Left lung (tissue), 10 donors: ENCODE results near the gene PCDH7. TPM values are rescaled to one million over a fixed set of nuclear protein-coding genes. Genes with fewer than 3 reads are reported as not detected.

Experiments used
- ATAC-seq: fragments of 200-7000 bp; cut with Tn5 transposase; one replicate; pipeline ENCODE4 v1.9.1; 2020; ENCODE audit warnings: moderate library complexity
- DNase-seq, 4 donors: peaks; one replicate each; pipeline ENCODE4 v3.0.0-alpha.2; 2013 to 2020
- H3K27ac ChIP-seq, 2 donors: fragments of 200-600 bp; sonication (generic) in 1 of 2; one replicate each; pipeline versions ENCODE4 v1.5.0 to v1.8.0; 2020 to 2021
- H3K27me3 ChIP-seq, 2 donors: fragments of 200-600 bp; sonication (generic) in 1 of 2; one replicate each; pipeline versions ENCODE4 v1.5.0 to v1.8.0; 2020 to 2021
- H3K36me3 ChIP-seq, 2 donors: fragments of 200-600 bp; sonication (generic) in 1 of 2; one replicate each; pipeline versions ENCODE4 v1.5.0 to v1.8.0; 2020 to 2021
- H3K4me1 ChIP-seq, 2 donors: fragments of 200-600 bp; one replicate each; pipeline ENCODE4 v1.8.0; 2021
- H3K4me3 ChIP-seq, 2 donors: fragments of 200-600 bp; sonication (generic) in 1 of 2; one replicate each; pipeline versions ENCODE4 v1.5.0 to v1.8.0; 2020 to 2021; ENCODE audit warnings: mild to moderate bottlenecking in 1 of 2
- H3K9me3 ChIP-seq, 2 donors: fragments of 200-600 bp; sonication (generic) in 1 of 2; one replicate each; pipeline versions ENCODE4 v1.5.0 to v1.8.0; 2020 to 2021
- intact Hi-C, 2 donors: fragments of 100-400 bp; cut with DNase I; formaldehyde crosslinking; loops; one replicate each; pipeline versions ENCODE4 v1.11.2 to v1.14.2; 2022
- polyA plus RNA-seq, 6 donors: library from polyadenylated mRNA; unstranded; fragments of 120-200 nt; gene quantifications; one replicate each; pipeline ENCODE4 v1.2.1, GENCODE V29; 2013; ENCODE audit not compliant: insufficient read length in 6 of 6
- total RNA-seq, 2 donors: library from RNA; stranded (reverse); fragmentation: NEBNext Ultra II Directional; extraction: Animal tissue kit (Norgen Biotek cat#: 25700); gene quantifications; one replicate each; pipeline ENCODE4 v1.2.1, GENCODE V29; 2021
- TF ChIP-seq, protein P1 (sequence below), 2 donors: fragments of 200-600 bp; sonication (generic) in 1 of 2; IDR thresholded peaks; one replicate each; pipeline versions ENCODE4 v1.5.0 to v1.8.0; 2021; ENCODE audit warnings: antibody characterized with exemption in 2 of 2
- donor health status: DM: no; HTN: yes; CAD: no.
- donor health status: DM: no; HTN: no; CAD: no.

The PCDH7 gene
- total and polyA plus RNA-seq, 8 donors: 6.8 to 53.9 (median 35.7) TPM

DNA sequence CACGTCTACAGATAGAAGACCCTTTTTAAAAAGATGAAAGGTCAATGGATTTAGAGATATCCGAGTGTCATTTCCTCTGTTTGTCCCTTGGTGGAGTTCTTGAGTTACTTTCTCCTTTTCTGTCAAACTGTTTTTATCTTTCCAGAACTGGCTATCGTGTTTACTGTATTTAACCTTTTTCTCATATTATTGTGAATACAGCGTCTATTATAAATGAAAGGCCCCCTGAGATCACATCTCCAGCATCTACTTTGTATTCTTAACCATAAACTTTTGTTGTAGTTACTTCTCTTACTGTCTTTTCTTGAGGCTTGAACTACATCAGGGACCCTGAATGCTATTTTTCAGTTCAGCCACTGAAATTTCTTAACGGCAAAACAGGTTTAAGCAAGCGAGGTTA, 4.0 kb upstream of the PCDH7 start:
- no peak overlapping the region for H3K27ac ChIP-seq
- peaks cover 23 to 50% of the 10 kb centered on the region in 2 donors for H3K27me3 ChIP-seq
- ATAC-seq (no peak), DNase-seq (peak in 1 of 4 donors; percentile 51)
- peaks cover 5 to 30% of the 10 kb centered on the region in 2 donors for H3K4me1 ChIP-seq
- intact Hi-C loops: no loop called here
- H3K9me3 ChIP-seq: no peaks in the 10 kb centered on the region
- H3K36me3 ChIP-seq: no peaks in the 10 kb centered on the region
- TF ChIP-seq, protein P1, sequence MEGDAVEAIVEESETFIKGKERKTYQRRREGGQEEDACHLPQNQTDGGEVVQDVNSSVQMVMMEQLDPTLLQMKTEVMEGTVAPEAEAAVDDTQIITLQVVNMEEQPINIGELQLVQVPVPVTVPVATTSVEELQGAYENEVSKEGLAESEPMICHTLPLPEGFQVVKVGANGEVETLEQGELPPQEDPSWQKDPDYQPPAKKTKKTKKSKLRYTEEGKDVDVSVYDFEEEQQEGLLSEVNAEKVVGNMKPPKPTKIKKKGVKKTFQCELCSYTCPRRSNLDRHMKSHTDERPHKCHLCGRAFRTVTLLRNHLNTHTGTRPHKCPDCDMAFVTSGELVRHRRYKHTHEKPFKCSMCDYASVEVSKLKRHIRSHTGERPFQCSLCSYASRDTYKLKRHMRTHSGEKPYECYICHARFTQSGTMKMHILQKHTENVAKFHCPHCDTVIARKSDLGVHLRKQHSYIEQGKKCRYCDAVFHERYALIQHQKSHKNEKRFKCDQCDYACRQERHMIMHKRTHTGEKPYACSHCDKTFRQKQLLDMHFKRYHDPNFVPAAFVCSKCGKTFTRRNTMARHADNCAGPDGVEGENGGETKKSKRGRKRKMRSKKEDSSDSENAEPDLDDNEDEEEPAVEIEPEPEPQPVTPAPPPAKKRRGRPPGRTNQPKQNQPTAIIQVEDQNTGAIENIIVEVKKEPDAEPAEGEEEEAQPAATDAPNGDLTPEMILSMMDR (IDR thresholded peaks at IDR 0.05): no peak
- no peak overlapping the region for H3K4me3 ChIP-seq

DNA sequence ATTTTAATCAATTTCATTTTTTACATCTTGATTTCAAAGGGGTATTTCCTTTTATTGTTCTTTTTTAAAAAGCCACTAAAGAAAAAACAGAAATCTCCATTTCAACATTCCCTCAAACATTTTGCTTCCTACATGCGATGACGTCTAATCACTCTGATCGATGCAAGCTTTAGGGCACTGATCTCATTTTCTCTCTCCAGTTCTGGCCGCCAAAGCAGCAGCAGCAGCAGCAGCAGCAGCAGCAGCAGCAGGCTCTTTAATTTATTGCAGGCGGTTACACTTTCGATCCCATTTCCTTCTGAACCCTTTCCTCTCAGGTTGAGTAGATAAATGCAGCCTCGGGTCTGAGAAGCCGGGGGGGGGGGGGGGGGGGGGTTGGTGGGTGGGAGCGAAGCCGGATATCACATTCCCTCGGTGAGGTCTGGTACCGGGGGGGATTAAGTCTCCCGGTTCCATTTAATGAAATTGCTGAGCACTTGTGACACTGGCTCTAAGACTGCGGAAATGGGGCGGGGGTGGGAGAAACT, 3.4 kb upstream of the PCDH7 start:
- intact Hi-C loops: no loop called here
- no peak for ATAC-seq

DNA sequence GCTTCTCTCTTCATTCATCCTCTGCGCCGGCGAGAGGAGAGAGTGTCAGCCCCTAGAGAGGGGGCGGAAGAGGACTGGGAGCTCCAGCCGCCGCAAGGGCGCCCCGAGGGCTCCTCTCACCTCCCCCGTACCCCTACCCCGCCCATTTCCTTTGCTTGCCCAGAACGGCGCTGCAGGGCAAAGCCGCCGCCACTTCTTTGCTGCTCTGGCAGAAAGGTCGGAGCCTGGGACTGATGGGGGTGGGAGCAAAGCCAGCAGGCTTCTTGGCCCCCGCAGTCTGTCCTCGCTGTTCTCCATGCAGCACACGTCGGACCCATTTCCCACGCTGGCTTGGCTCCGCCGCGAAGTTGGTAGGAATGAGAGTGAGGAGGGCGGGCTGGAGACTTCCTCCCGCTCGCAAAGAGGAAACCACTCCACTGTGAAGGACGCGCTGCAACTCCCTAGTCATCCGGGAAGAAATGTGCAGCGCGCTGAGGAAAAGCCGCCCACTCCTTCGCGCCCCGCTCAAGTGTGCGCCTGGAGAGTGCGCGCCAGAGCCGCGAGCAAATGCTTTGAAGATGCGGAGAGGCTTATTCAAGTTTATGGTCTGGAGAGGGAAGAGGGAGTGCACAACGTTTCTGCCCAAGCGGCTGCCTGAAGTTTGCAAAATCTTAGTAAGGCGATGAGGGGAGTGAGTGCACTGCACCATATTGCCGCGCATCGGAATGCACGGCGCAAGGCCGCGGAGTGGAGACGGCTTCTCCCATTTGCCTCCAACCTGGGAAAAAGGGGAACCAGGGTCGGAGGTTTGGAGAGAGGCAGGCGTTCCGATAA, 2.8 kb upstream of the PCDH7 start:
- intact Hi-C loops: no loop called here
- Histone ChIP-seq H3K27ac (peak overlapping the region; percentile 24 to 39), H3K9me3 (no peaks in the 10 kb centered on the region), H3K36me3 (no peaks in the 10 kb centered on the region), H3K27me3 (peaks cover 36 to 62% of the 10 kb centered on the region in 2 donors), H3K4me3 (peak overlapping the region; percentile 39 to 41), H3K4me1 (peaks cover 5 to 42% of the 10 kb centered on the region in 2 donors)
- DNase-seq (peak; percentile 53 to 79 (median 76)), ATAC-seq (peak; percentile 49)
- TF ChIP-seq, protein P1 (IDR thresholded peaks at IDR 0.05): no peak

More for the DNA sequence above, 3.4 kb upstream of the PCDH7 start:
- H3K36me3 ChIP-seq: no peaks in the 10 kb centered on the region
- peaks cover 29 to 56% of the 10 kb centered on the region in 2 donors for H3K27me3 ChIP-seq
- DNase-seq: peak in 1 of 4 donors; percentile 40
- TF ChIP-seq, protein P1 (IDR thresholded peaks at IDR 0.05): no peak
- peaks cover 5 to 36% of the 10 kb centered on the region in 2 donors for H3K4me1 ChIP-seq
- no peak overlapping the region for H3K27ac ChIP-seq
- no peaks in the 10 kb centered on the region for H3K9me3 ChIP-seq
- H3K4me3 ChIP-seq: peak overlapping the region; percentile 39 to 41

DNA sequence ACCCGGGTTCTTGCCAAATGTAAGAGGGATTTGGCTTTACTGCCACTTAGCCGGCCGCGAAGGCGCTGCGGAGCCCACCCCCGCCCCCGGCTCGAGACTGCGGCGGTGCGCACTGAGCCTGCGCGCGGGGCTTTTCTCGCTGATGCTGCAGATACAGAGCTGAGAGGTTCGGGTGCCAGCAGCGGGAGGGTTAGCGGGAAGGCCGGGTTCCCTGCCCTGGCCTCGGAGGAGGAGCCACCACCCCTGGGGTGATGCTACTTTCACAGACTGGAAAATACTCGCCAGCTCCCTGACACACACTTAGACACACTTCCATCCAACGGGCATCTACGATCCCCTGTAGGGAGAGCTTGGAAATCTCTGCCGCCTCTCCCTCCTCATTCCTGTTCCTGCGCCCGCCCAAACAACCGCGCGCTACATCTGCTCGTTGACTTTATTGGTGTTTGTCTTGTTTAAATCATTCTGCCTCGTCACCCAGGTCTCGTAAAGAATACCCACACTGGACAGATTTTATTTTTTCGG, 2.1 kb upstream of the PCDH7 start:
- Histone ChIP-seq H3K36me3 (no peaks in the 10 kb centered on the region), H3K9me3 (no peaks in the 10 kb centered on the region), H3K4me3 (peak overlapping the region; percentile 39 to 41), H3K27ac (peak overlapping the region; percentile 24 to 39), H3K27me3 (peaks cover 42 to 69% of the 10 kb centered on the region in 2 donors), H3K4me1 (peaks cover 5 to 42% of the 10 kb centered on the region in 2 donors)
- ATAC-seq (peak; percentile 10), DNase-seq (peak; percentile 48 to 75 (median 71))
- TF ChIP-seq, protein P1 (IDR thresholded peaks at IDR 0.05): no peak
- intact Hi-C loops: no loop called here
